Fibroblast of skin of right biceps (primary cell): ENCODE data around the gene DHCR24.
A peak's percentile ranks its signal among the peaks of the same experiment; 100 is the strongest.
"Not testable (repeated sequence)": the region's sequence is repeated elsewhere in the genome, so short reads cannot be mapped to it uniquely, and the experiment has no call there.

Source experiments
- DNase-seq: peaks from one replicate; pipeline ENCODE4 v3.0.0-alpha.2; 2013

DHCR24 gene

DNA sequence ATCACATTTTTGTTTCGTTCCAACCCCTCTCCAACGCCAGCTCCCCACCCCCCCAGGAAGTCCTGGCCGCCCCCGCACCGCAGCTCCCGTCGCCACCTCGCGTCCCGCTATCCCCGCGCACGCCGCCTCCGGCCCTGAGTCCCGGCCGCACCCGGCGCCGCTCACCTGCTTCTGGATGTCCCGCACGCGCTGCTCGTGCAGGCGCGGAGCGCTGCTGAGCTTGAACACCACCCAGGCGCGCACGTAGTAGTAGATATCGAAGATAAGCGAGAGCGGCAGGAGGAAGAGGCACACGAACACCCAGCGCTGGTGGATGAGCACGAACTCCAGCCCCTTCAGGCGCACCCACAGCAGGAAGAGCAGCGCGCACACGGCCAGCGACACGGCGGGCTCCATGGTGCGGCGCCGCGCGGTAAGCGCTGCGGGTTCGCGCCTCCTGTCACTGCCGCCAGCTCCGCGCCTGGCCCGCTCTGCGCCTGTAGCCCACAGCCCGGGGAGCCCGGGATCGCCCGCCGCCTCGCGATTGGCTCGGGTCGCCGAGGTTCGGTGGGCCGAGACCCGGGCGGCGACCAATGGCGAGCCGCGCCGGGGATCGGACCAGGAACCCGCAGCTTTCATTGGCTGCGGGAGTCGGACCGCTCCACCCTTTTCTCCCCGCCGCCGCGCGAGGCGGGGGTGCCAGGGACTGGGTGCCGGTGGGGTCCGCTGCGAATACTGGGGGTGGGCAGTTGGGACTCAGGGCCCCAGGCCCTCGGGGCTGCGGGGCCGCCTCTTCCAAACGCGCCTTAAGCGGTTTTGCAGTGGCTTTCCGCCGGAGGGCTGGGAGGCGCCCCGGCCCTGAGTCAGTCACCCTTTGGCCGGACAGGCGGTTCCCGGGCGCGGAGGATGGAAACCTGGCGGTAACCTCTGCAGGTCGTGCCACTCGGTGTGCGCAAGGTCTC lies at the start of gene DHCR24:
Gene DHCR24, minus strand, starts transcription at position 472 of the 941 bp plus-strand sequence. Its CDS starts 76 bp downstream, at position 396.
- peak; percentile 86 for DNase-seq

DNA sequence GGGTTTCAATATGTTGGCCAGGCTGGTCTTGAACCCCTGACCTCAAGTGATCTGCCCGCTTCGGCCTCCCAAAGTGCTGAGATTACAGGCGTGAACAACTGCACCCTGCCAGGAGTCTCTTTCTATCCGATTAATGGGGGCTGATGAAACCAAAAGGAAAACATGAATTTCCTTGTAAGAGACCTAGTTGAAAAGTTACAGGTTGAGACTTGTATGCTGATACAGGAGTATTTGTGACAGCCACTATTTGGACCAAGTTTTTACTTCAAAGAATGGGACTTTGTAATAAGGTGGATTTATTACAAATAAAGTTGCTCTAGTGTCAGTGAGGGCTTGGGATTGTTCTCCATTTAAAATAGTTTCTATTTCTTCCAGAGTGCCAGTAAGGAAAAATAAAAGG lies 49.8 kb upstream of the DHCR24 start:
- no peak for DNase-seq

DNA sequence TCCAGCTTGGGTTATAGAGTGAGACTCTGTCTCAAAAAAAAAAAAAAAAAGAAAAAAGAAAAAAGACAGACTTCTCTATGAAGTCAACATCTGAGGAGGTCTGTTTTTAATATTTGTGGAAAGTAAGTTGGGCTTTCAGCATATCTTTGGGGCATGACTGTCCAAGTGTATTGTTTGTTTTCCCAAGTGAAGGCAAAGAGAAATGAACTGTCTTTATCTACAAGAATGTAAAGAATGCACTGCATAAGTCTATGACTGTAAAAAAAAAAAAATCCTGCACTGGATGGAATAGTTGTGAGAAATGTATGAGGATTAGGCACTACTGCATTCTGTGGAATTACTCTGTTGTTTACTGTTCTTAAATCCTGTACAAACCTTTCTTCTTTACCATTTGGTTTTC lies 47.9 kb upstream of the DHCR24 start:
- DNase-seq, result peak; percentile 98

DNA sequence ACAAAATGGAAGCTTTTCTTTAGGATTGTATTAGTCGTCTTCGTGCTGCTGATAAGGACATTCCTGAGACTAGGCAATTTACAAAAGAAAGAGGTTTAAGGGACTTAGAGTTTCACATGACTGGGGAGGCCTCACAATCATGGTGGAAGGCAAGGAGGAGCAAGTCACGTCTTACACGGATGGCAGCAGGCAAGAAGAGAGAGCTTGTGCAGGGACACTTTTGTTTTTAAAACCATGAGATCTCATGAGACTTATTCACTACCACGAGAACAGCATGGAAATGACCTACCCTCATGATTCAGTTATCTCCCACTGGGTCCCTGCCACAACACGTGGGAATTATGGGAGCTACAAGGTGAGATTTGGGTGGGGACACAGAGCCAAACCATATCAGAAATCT lies 47.1 kb upstream of the DHCR24 start:
- not testable (repeated sequence) for DNase-seq

DNA sequence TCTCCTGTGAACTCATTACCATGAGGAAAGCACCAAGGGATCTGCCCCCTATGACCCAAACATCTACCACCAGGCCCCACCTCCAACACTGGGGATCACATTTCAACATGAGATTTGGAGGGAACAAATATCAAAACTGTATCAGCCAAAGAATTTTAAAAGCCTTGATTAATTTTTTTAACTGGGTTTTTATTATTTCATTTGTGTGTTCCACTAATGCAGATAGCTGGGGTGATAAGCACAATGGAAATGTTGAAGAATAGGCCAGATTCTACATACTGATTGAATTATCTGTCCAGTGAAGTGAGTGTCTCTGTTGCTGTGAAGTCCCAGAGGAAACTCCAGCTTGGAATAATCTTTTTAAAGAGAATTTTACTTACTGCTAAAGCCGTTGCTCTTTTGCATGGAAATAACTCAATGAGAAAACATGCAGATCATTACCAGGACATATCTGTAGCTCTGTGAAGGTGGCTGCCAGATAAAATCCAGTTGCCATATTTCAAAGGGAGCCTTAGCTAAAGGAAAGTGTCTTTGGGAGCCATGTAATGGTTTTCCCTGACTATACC lies 44.4 kb upstream of the DHCR24 start:
- DNase-seq, result no peak

GRCh38 chr1:54929700-54930099 lies 42.7 kb upstream of the DHCR24 start:
- no peak for DNase-seq

- no peak for DNase-seq
These were observed 41.3 kb upstream of the DHCR24 start for GRCh38 chr1:54928327-54928726.

GRCh38 chr1:54927472-54928240 lies 40.7 kb upstream of the DHCR24 start:
- DNase-seq, result peak; percentile 84

DNA sequence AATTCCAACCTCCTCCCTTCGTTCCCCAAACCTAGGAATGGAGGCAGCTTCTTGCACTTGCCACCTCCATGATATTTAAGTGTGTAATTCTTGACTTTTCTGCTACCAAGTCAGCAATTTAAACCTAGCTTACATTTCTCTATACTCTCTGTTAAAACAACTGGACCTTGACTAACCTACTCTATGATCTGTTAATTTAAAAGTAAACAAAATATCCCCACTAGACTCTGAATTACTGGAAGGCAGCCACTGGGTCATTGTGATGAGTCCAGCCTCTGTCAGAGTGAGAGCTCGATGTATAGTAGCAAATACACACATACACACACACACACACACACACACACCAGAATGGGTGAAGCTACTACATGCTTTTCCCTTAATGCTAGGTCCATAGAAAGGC lies 40.0 kb upstream of the DHCR24 start:
- peak; percentile 48 for DNase-seq

DNA sequence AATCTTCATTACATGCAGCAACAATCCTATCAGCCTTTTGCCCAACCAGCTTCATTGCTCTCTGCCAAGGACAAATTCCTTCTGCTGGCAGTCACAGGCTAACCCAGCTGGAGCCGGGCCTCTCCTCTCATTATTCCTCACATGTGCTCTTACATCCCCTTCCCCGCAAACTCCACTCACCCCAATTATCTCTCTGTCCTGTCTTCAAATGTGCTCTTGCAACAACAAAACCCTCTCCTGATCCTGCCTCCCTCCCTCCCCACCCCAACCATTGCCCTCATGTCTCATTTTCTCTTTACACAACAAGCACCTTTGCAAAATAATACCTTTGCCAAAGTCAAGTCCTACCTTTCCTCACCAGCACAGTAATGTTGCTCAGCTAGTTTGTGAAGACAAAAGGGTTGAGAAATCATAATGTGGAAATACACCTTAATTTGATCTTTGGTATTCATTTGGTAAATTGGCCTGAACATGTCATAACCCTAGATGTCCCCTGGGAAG lies 36.0 kb upstream of the DHCR24 start:
- DNase-seq, result peak; percentile 21

DNA sequence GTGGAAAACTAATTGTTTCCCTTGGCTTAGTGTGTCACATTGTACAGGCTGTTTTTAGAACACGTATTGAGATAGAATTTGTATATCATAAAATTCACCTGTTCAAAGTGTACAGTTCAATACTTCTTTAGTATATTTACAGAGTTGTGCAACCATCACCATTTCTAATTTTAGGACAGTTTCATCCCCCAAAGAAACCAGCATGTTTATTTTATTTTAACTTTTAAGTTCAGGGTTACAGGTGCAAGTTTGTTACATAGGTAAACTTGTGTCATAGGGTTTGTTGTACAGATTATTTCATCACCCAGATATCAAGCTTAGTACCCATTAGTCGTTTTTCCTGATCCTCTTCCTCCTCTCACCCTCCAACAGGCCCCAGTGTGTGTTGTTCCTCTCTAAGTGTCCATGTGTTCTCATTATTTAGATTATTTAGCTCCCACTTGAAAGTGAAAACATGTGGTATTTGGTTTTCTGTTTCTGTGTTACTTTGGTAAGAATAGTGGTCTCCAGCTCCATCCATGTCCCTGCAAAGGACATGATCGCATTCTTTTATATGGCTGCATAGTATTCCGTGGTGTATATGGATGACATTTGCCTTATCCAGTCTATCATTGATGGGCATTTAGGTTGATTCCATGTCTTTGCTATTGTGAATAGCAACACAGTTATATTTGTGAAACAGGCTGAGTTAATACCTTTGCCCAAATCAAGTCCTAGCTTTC lies 35.2 kb upstream of the DHCR24 start:
- DNase-seq, result no peak

- no peak for DNase-seq
These were observed 32.7 kb upstream of the DHCR24 start for GRCh38 chr1:54919367-54920359.

DNA sequence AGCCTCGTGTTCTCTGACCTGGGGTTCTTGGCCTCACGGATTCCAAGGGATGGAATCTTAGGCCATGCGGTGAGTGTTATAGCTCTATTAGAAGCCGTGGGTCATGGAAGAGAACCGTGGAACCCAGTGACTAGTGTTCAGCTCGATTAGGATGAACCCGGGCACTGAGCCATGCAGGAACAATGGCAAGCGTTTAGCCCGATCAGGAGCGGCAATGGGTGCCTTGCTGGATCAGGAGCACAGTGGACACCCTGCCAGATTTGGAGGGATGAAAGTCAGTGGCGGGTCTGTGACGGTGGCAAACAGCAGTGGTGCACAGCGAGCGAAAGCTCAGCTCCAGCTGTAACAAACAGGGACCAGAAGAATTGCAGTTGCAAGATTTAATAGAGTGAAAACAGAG lies 24.1 kb upstream of the DHCR24 start:
- not testable (repeated sequence) for DNase-seq

- DNase-seq, result no peak
These were observed 19.6 kb upstream of the DHCR24 start for GRCh38 chr1:54906586-54906985.

DNA sequence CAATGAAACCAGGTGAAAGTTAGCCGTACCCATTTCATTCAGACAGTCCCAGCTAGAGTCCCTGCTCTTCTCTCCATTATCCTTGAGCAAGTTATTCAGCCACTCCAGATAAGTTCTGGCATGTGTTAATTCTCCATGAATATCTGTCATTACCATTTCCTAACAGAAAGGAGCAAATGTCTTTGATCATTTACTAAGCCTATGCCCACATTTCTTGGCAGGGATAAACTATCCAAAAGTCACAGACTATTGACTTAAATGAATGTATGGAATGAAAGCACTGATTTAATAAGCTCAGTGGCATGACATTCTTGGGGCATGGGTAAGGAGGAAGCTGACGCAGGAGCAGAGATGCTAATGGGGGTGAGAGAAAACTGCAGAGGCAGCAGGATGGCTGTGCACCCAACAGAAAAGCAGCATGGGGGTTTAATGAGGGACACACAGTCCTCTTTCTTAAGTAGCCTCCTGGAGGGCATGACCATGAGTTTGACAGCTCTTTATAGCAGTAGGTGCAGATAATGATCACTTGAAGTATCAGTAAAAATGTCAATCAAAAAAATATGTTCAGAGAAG lies 17.6 kb upstream of the DHCR24 start:
- peak; percentile 94 for DNase-seq

DNA sequence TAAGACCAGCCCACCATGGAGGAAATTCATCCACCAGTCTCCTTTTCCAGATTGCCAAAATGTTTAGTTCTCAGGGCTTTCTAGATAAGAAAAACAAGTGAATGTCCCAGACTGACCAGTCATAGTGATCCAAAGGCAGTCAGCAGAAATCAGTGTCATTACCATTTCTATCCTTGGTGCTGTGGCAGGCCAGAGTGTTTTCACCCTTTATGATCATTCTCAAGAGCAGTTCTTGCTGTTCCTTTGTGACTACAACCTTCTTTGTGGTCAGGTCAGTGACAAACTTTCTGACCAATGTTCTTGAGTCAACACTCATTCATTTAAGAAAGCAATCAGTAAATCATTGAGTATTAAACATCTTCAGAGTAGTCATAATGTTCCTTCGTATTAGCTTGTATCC lies 7.3 kb upstream of the DHCR24 start:
- no peak for DNase-seq

DNA sequence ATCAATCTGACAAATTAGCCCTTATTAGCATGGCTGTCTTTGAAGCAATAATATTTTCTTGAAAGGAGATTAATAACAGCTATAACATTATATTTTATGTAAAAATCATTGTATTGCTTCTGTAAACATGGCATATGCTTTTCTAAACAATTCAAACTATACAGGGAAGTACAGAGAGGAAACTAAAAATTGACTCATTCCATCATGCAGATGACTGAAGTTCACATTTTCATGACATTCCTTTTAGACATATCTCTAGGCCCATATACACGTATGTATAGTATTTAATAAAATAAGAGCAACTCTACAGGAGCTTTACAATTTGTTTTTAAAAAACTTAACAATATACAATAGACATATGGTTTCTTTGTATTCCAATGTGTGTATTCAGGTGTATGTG lies 5.6 kb upstream of the DHCR24 start:
- DNase-seq, result no peak

- no peak for DNase-seq
These were observed 2.2 kb upstream of the DHCR24 start for GRCh38 chr1:54889132-54889725.

DNA sequence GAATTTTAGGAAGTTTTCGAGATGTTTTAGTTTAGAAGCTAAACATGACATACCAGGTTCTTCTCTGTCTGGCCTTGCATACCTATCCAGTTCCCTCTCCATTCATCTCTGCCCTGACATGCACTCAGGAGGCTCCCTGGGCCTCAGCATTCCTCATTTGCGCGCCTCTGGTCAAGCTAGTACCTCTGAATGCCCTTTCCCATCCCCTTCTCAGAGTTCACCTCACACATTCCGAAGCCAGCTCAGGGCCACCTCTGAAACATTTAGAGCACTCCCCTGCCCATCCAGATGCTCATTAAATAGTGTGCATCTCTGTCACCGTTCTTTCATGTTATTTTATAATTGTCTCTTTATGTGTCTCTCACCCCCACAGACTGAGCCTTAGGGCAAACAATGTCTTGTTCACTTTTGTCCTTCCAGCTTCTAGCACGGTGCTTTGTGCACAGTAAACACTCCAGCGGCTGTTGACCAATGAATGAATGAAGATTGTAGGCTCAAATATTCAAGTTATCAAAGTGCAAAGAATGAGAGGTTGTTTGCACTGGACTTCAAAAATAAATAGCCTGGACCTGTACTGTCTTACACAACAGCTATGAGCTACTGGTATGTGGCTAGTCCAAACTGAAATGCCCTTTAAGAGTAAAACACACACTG lies 1.2 kb upstream of the DHCR24 start:
- no peak for DNase-seq

- DNase-seq, result no peak
These were observed 673 bp upstream of the DHCR24 start for GRCh38 chr1:54887665-54888071.
